WI38 (cell line): ENCODE data around the gene TDRD1.

Experiments
- H3K4me3 ChIP-seq: 2 replicates; pipeline ENCODE4 v1.5.1; 2011; ENCODE audit warnings: low read depth, mild to moderate bottlenecking, control low read depth, low read length
- TF ChIP-seq, protein P1 (sequence below): IDR thresholded peaks from 2 replicates; pipeline ENCODE4 v1.5.1; 2012; ENCODE audit warnings: low read depth, mild to moderate bottlenecking, control low read depth, low read length

The TDRD1 gene

DNA sequence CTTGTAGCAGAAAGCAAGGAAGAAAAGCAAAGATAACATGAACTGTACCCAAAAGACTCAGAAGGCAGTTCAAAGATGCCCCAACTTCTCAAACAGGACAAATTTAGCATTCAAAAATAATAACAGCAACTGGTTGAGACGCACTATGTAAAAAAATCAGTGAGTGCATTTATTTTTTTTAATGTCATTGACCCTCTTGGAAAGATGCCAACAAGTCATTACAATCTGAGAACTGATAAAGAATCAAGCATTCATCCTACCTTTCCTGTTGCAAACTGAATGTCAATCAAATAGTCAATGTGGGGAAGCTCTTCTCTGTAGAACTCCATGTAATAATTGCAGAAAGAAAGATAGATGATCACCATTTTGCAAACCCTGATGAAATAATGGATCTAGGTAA, 3.5 kb upstream of the TDRD1 start:
- TF ChIP-seq, protein P1, sequence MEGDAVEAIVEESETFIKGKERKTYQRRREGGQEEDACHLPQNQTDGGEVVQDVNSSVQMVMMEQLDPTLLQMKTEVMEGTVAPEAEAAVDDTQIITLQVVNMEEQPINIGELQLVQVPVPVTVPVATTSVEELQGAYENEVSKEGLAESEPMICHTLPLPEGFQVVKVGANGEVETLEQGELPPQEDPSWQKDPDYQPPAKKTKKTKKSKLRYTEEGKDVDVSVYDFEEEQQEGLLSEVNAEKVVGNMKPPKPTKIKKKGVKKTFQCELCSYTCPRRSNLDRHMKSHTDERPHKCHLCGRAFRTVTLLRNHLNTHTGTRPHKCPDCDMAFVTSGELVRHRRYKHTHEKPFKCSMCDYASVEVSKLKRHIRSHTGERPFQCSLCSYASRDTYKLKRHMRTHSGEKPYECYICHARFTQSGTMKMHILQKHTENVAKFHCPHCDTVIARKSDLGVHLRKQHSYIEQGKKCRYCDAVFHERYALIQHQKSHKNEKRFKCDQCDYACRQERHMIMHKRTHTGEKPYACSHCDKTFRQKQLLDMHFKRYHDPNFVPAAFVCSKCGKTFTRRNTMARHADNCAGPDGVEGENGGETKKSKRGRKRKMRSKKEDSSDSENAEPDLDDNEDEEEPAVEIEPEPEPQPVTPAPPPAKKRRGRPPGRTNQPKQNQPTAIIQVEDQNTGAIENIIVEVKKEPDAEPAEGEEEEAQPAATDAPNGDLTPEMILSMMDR, result no peak
- no peak overlapping the region for H3K4me3 ChIP-seq

DNA sequence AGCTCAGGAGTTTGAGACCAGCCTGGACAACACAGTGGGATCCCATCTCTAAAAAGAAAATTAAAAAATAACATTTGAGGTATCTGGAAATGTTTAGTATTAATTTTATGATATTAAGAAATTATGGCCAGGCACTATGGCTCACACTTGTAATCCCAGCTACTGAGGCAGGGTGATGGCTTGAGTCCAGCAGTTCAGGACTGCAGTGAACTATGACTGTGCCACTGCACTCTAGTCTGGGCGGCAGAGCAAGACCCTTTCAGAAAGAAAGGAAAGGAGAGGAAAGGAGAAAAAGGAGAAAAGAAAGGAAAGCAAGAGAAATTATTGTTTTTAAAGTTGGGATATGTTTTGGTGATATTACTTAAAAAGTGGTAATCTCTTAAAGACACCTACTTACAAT, 2.6 kb upstream of the TDRD1 start:
- TF ChIP-seq, protein P1, result no peak
- H3K4me3 ChIP-seq, result no peak overlapping the region

DNA sequence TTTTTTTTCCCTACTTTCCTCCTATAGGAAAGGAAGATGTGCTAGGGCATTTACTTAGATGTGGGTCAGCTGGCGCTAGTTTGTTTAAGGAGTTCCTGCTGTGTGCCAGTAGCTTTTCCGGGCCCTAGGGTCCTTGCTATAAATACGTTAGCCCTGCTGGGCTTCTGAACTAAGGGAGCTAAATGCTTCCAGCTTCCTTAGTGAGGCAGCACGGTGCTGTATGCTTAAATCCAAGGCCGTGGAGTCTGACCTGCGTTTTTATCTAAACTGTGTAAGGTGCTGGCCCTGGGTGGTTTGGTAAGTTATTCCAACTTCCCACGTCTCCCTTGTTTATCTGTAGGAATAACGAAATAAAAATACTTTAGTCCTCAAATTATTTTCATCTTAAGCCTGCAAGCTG, 594 bp downstream of the TDRD1 start:
- H3K4me3 ChIP-seq, result no peak overlapping the region
- TF ChIP-seq, protein P1, result no peak

DNA sequence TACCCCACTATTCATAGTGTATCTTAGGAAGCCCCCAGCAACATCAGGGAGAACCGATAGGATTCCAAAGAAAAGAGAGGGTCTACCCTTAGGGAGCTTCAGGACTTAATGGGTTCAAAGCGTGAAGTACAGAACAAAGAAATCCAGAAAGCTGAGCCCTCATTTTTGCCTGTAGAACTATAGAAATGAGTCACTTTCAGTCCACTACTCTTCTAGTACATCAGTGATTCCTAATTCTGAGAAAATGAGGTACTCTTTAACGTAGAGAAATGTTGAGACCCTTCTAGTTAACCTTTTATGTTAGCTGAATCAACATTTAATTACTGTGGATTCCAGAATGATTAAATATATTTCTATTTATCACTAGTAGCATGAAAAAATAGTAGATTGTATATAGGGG, 1.8 kb downstream of the TDRD1 start:
- no peak overlapping the region for H3K4me3 ChIP-seq
- TF ChIP-seq, protein P1, result no peak

DNA sequence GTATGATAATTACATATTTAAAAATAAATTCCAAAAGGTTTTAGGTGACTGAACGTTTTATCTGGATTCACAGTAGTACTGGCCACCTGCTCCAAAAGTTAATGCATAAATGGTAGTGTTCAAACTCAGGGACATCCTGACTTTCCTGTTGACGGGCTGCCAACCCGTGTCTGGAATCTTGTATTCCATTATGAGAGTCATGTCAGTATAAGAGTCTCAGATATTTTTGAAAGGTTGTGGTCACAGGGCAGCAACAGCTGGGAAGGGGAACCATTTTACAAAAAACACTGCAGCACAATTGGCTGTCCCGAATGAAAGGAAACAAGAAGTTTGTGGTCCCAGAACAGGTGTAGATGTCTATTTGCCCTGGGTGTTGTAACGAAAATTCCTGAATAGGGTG, 2.8 kb downstream of the TDRD1 start:
- no peak overlapping the region for H3K4me3 ChIP-seq

DNA sequence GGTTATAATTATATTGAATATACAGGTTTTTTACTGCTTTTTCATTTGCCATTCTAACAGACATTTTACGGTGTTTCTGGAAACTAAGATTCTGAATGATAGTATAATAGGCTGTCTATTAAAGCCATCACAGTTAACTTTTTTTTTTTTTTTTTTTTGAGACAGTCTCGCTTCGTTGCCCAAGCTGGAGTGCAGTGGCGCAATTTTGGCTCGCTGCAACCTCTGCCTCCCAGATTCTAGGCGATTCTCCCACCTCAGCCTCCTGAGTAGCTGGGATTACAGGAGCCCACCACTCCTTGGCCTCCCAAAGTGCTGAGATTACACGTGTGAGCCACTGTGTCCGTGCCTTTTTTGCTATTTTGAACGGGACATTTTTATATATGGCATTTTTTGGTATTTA, 4.4 kb downstream of the TDRD1 start:
- TF ChIP-seq, protein P1, result no peak
- no peak overlapping the region for H3K4me3 ChIP-seq

More for the DNA sequence above, 2.8 kb downstream of the TDRD1 start:
- TF ChIP-seq, protein P1, result no peak

DNA sequence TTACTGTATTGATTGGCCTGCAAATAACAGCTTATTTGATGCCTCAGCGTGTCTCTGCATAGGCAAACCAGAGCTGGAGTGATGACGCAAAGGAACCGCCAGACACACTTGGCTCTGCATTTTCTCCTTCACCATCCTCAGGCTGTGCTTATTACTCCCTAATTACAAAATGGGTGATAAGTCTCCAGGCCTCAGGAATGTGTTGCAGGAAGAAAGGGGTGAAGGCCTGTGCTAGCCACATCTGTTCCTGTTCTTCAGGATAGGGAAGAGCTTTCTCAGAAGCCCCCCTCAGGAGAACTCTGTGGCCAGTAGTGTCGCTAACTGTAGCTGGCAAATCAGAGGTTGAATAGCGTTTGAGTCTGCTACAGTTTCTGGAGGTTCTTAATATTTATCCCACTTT, 5.1 kb downstream of the TDRD1 start:
- H3K4me3 ChIP-seq, result no peak overlapping the region
- TF ChIP-seq, protein P1, result no peak
